Measurements from ENCODE around the gene PPP1R13L.

PPP1R13L gene

GRCh38 chr19:45361608-45362007, 43.3 kb downstream of the PPP1R13L start:
- TF ChIP-seq CTCF (conservative IDR thresholded peaks at IDR 0.05; ENCODE audit: low read depth, low read length): no peak
- H3K9ac ChIP-seq: no peak overlapping the region
- no peak overlapping the region for H3K4me2 ChIP-seq
- no peaks in the 10 kb centered on the region for H3K79me2 ChIP-seq (ENCODE audit: insufficient read depth, low read depth)
- H3K27ac ChIP-seq: no peak overlapping the region
- H3K27me3 ChIP-seq (ENCODE audit: insufficient read depth, low read depth): no peaks in the 10 kb centered on the region
- H3K36me3 ChIP-seq (ENCODE audit: insufficient read depth): no peaks in the 10 kb centered on the region
- no peaks in the 10 kb centered on the region for H4K20me1 ChIP-seq (ENCODE audit: insufficient read depth)
- no peak overlapping the region for H3K4me3 ChIP-seq (IDR thresholded peaks at IDR 0.05; ENCODE audit: insufficient read depth, low read depth, low read length)
- no peaks in the 10 kb centered on the region for H3K4me1 ChIP-seq (ENCODE audit: low read depth, poor library complexity, severe bottlenecking)
- no peak overlapping the region for H2AFZ ChIP-seq (ENCODE audit: low read depth)

- no peaks in the 10 kb centered on the region for H4K20me1 ChIP-seq (ENCODE audit: insufficient read depth)
- no peaks in the 10 kb centered on the region for H3K36me3 ChIP-seq (ENCODE audit: insufficient read depth)
Measured at GRCh38 chr19:45358213-45358792, 46.6 kb downstream of the PPP1R13L start.

GRCh38 chr19:45357445-45357783, 47.5 kb downstream of the PPP1R13L start:
- Histone ChIP-seq H3K79me2 (ENCODE audit: insufficient read depth, low read depth) (no peaks in the 10 kb centered on the region), H3K27me3 (ENCODE audit: insufficient read depth, low read depth) (no peaks in the 10 kb centered on the region), H3K4me1 (ENCODE audit: low read depth, poor library complexity, severe bottlenecking) (no peaks in the 10 kb centered on the region), H3K36me3 (ENCODE audit: insufficient read depth) (no peaks in the 10 kb centered on the region), H4K20me1 (ENCODE audit: insufficient read depth) (no peaks in the 10 kb centered on the region), H3K27ac (no peak overlapping the region), H3K4me2 (no peak overlapping the region), H3K9ac (no peak overlapping the region), H3K4me3 (IDR thresholded peaks at IDR 0.05; ENCODE audit: insufficient read depth, low read depth, low read length) (no peak overlapping the region), H2AFZ (ENCODE audit: low read depth) (no peak overlapping the region)
- TF ChIP-seq CTCF (conservative IDR thresholded peaks at IDR 0.05; ENCODE audit: low read depth, low read length): no peak

More at GRCh38 chr19:45358213-45358792, 46.6 kb downstream of the PPP1R13L start:
- Histone ChIP-seq H3K27me3 (ENCODE audit: insufficient read depth, low read depth) (no peaks in the 10 kb centered on the region), H3K27ac (no peak overlapping the region), H3K4me2 (no peak overlapping the region), H3K9ac (no peak overlapping the region), H2AFZ (ENCODE audit: low read depth) (no peak overlapping the region), H3K4me3 (IDR thresholded peaks at IDR 0.05; ENCODE audit: insufficient read depth, low read depth, low read length) (no peak overlapping the region), H3K4me1 (ENCODE audit: low read depth, poor library complexity, severe bottlenecking) (no peaks in the 10 kb centered on the region), H3K79me2 (ENCODE audit: insufficient read depth, low read depth) (no peaks in the 10 kb centered on the region)
- no peak for TF ChIP-seq CTCF (conservative IDR thresholded peaks at IDR 0.05; ENCODE audit: low read depth, low read length)

- TF ChIP-seq CTCF (conservative IDR thresholded peaks at IDR 0.05; ENCODE audit: low read depth, low read length): no peak
- H3K4me1 ChIP-seq (ENCODE audit: low read depth, poor library complexity, severe bottlenecking): no peaks in the 10 kb centered on the region
Measured at GRCh38 chr19:45356760-45357444, 48.0 kb downstream of the PPP1R13L start.

More at GRCh38 chr19:45356760-45357444, 48.0 kb downstream of the PPP1R13L start:
- no peak overlapping the region for H3K27ac ChIP-seq
- no peak overlapping the region for H3K4me2 ChIP-seq
- no peaks in the 10 kb centered on the region for H4K20me1 ChIP-seq (ENCODE audit: insufficient read depth)
- no peak overlapping the region for H3K9ac ChIP-seq
- H3K79me2 ChIP-seq (ENCODE audit: insufficient read depth, low read depth): no peaks in the 10 kb centered on the region
- H3K27me3 ChIP-seq (ENCODE audit: insufficient read depth, low read depth): no peaks in the 10 kb centered on the region
- no peaks in the 10 kb centered on the region for H3K36me3 ChIP-seq (ENCODE audit: insufficient read depth)
- no peak overlapping the region for H2AFZ ChIP-seq (ENCODE audit: low read depth)
- H3K4me3 ChIP-seq (IDR thresholded peaks at IDR 0.05; ENCODE audit: insufficient read depth, low read depth, low read length): no peak overlapping the region

Measured in KMS-11 (cell line).